Brain microvascular endothelial cell (primary cell): ENCODE data around the gene CDH4.

Source experiments
- DNase-seq: peaks from one replicate; pipeline ENCODE4 v3.0.0-alpha.2; 2020
- H3K27ac ChIP-seq: fragments of 250-450 bp; sonication (Bioruptor Pico); 2 replicates; pipeline ENCODE4 v1.5.1; 2020; ENCODE audit warnings: mild to moderate bottlenecking, moderate library complexity
- H3K27me3 ChIP-seq: fragments of 250-450 bp; sonication (Bioruptor Pico); replicated peaks from 2 replicates; pipeline ENCODE4 v1.5.1; 2020; ENCODE audit warnings: mild to moderate bottlenecking
- H3K36me3 ChIP-seq: fragments of 250-450 bp; sonication (Bioruptor Pico); replicated peaks from 2 replicates; pipeline ENCODE4 v1.5.1; 2020; ENCODE audit warnings: mild to moderate bottlenecking
- H3K4me3 ChIP-seq: 2 replicates; pipeline ENCODE4 v1.5.1; 2011; ENCODE audit warnings: low read depth, mild to moderate bottlenecking, control low read depth, low read length, moderate library complexity
- in situ Hi-C: cut with HindIII; loops from 2 replicates; pipeline ENCODE4 v1.10.0; 2017; ENCODE audit warnings: low sequenced_read_pairs, low pct_ligation_motif_present
- TF ChIP-seq, protein P1 (sequence below): IDR thresholded peaks from 2 replicates; pipeline ENCODE4 v1.5.1; 2011; ENCODE audit warnings: low read depth, mild to moderate bottlenecking, moderate library complexity, low read length, control low read depth, inconsistent platforms; ENCODE audit errors: missing control alignments

CDH4 gene

DNA sequence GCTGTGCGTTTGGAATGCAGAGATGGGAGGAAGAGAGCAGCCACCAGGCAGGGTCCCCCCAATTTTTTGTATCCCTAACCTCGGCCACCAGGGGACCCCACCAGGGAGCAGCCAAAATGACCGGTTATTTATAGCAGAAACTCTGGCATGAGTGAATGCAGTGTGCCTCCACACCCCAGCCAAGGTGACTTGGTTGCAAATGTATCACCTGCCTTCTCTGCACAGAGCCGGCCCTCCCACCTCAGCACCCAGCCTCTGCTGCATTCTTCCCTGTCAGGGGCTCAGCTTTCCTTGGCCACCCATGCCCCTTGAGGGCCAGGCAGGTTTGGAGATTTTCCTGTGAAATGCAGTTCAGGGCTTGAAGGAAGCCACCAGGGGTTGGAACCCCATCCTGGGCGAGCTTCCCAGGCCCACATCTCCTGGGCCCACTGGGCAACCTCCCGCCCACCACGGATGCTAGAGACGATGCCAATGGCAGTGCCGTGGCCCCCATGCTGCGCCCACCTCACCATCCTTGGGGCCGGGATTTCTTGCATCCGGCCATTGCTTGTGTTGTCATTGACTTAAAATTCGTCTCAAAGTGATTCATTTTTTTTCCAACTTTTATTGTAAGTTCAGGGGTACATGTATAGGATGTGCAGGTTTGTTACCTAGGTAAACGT is 522.0 kb downstream of the CDH4 start:
- in situ Hi-C loops = no loop called here
- DNase-seq = no peak
- TF ChIP-seq, protein P1, sequence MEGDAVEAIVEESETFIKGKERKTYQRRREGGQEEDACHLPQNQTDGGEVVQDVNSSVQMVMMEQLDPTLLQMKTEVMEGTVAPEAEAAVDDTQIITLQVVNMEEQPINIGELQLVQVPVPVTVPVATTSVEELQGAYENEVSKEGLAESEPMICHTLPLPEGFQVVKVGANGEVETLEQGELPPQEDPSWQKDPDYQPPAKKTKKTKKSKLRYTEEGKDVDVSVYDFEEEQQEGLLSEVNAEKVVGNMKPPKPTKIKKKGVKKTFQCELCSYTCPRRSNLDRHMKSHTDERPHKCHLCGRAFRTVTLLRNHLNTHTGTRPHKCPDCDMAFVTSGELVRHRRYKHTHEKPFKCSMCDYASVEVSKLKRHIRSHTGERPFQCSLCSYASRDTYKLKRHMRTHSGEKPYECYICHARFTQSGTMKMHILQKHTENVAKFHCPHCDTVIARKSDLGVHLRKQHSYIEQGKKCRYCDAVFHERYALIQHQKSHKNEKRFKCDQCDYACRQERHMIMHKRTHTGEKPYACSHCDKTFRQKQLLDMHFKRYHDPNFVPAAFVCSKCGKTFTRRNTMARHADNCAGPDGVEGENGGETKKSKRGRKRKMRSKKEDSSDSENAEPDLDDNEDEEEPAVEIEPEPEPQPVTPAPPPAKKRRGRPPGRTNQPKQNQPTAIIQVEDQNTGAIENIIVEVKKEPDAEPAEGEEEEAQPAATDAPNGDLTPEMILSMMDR = no peak
- H3K27ac ChIP-seq = no peak overlapping the region
- no peaks in the 10 kb centered on the region for H3K36me3 ChIP-seq
- no peaks in the 10 kb centered on the region for H3K27me3 ChIP-seq
- no peak overlapping the region for H3K4me3 ChIP-seq

GRCh38 chr20:61775423-61775822 is 523.4 kb downstream of the CDH4 start:
- no peak for DNase-seq
- in situ Hi-C loops = no loop called here
- Histone ChIP-seq H3K27me3 (no peaks in the 10 kb centered on the region), H3K36me3 (no peaks in the 10 kb centered on the region), H3K27ac (no peak overlapping the region), H3K4me3 (no peak overlapping the region)
- TF ChIP-seq, protein P1 = no peak

- TF ChIP-seq, protein P1 = no peak
- DNase-seq = no peak
- H3K27me3 ChIP-seq = no peaks in the 10 kb centered on the region
- H3K4me3 ChIP-seq = no peak overlapping the region
- no peak overlapping the region for H3K27ac ChIP-seq
- no peaks in the 10 kb centered on the region for H3K36me3 ChIP-seq
- in situ Hi-C loops = no loop called here
Observed at GRCh38 chr20:61776491-61777075, 524.5 kb downstream of the CDH4 start.

DNA sequence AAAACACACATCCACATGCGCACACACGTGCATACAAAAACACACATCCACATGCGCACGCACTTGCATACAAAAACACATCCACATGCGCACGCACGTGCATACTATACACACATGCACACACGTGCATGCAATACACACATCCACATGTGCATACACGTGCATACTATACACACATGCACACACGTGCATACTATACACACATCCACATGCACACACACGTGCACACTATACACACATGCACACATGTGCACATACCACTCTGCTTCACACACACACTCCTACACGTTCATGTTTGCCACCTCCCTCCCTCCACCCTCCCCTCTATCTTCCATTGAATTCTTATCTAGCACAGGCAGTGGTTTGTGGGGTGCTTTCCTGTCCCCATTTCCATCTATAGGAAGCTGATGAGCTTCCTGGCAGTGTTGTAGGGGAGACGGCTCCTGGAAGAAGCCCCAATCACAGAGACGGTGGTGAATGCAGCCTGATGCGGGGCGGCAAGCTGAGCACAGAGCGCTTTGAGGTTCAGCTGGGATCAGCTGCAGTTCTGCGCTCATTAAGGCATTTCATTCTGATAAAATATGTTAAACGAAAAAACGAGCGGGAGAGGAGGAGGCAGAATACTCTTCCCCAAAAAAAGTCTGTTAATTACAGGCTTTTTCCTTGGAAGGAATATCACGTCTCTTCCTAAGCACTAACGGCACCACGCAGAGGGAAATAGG is 525.9 kb downstream of the CDH4 start:
- in situ Hi-C loops = no loop called here
- H3K4me3 ChIP-seq = no peak overlapping the region
- H3K27ac ChIP-seq = no peak overlapping the region
- TF ChIP-seq, protein P1 = no peak
- no peaks in the 10 kb centered on the region for H3K27me3 ChIP-seq
- no peak for DNase-seq
- H3K36me3 ChIP-seq = no peaks in the 10 kb centered on the region

DNA sequence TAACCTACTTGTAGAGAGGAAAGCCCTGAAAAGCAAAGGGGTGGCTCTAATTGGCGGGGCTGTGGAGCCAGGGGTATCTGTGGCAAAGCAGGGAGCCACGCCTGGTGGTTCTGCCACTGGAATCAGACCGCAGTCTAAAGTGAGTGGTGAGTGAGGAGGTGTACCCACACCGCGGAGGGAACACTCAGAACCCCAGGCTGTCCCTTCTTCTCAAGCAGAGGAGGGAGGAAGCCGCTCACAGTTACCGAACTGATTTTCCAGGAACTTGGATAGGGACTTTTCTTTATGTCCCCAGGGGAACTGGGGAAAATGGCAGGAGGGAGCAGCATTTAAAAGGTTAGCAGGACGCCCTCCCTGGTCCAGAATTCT is 526.4 kb downstream of the CDH4 start:
- no peaks in the 10 kb centered on the region for H3K27me3 ChIP-seq
- DNase-seq = no peak
- TF ChIP-seq, protein P1 = no peak
- no peak overlapping the region for H3K4me3 ChIP-seq
- no peaks in the 10 kb centered on the region for H3K36me3 ChIP-seq
- H3K27ac ChIP-seq = no peak overlapping the region
- in situ Hi-C loops = no loop called here
